CD14-positive monocyte (primary cell): ENCODE results near the gene JAK2. TPM values are rescaled to one million over a fixed set of nuclear protein-coding genes. Genes with fewer than 3 reads are reported as not detected.
A peak's percentile ranks its signal among the peaks of the same experiment; 100 is the strongest.

Experiments used
- DNase-seq, 3 donors: peaks; one replicate each; pipeline ENCODE4 v3.0.0-alpha.2; 2011 to 2022
- H2AFZ ChIP-seq: 2 replicates; pipeline ENCODE4 v1.6.0; 2012; ENCODE audit warnings: mild to moderate bottlenecking, low read depth, low read length, inconsistent platforms; ENCODE audit not compliant: insufficient read depth, poor library complexity, severe bottlenecking
- H3K27ac ChIP-seq, 2 donors: 1 replicate in 1 of 2; 2 replicates in 1 of 2; pipeline ENCODE4 v1.5.1; 2012 to 2013; ENCODE audit warnings: low read length in 2 of 2, control low read depth in 1 of 2, inconsistent platforms in 1 of 2, low read depth in 1 of 2, mild to moderate bottlenecking in 1 of 2
- H3K27me3 ChIP-seq, 2 donors: one replicate each; pipeline versions ENCODE4 v1.6.0 to v1.6.1; 2011 to 2013; ENCODE audit warnings: low read length in 2 of 2; ENCODE audit not compliant: control insufficient read depth in 2 of 2, insufficient read depth in 2 of 2
- H3K36me3 ChIP-seq, 2 donors: replicated peaks in 1 of 2; 1 replicate in 1 of 2; 2 replicates in 1 of 2; pipeline versions ENCODE4 v1.5.1 to v1.6.1; 2012 to 2013; ENCODE audit warnings: low read length in 2 of 2, control low read depth in 1 of 2, inconsistent platforms in 1 of 2, mild to moderate bottlenecking in 1 of 2; ENCODE audit not compliant: insufficient read depth in 2 of 2, control insufficient read depth in 1 of 2
- H3K4me1 ChIP-seq, 2 donors: 1 replicate in 1 of 2; 2 replicates in 1 of 2; pipeline versions ENCODE4 v1.5.1 to v1.6.1; 2012 to 2013; ENCODE audit warnings: low read length in 2 of 2, control low read depth in 1 of 2, inconsistent platforms in 1 of 2, mild to moderate bottlenecking in 1 of 2, moderate library complexity in 1 of 2; ENCODE audit not compliant: insufficient read depth in 2 of 2, control insufficient read depth in 1 of 2
- H3K4me2 ChIP-seq: replicated peaks from 2 replicates; pipeline ENCODE3; 2012; ENCODE audit warnings: low read length, moderate library complexity, mild to moderate bottlenecking; ENCODE audit not compliant: poor library complexity, severe bottlenecking; ENCODE audit errors: extremely low read depth
- H3K4me3 ChIP-seq, 3 experiments: fragments of 200-600 bp in 1 of 3; sonication (generic) in 1 of 3; replicated peaks in 1 of 3; 1 replicate in 2 of 3; 2 replicates in 1 of 3; pipeline ENCODE4 v1.5.1; 2011 to 2013; ENCODE audit warnings: low read length in 3 of 3, mild to moderate bottlenecking in 3 of 3, control low read depth in 2 of 3, low read depth in 2 of 3, inconsistent platforms in 1 of 3, moderate library complexity in 1 of 3
- H3K79me2 ChIP-seq: 2 replicates; pipeline ENCODE4 v1.6.0; 2012; ENCODE audit warnings: mild to moderate bottlenecking, control low read depth, inconsistent platforms, low read length, moderate library complexity; ENCODE audit not compliant: insufficient read depth
- H3K9ac ChIP-seq: 2 replicates; pipeline ENCODE4 v1.6.0; 2017; ENCODE audit warnings: low read length, mild to moderate bottlenecking; ENCODE audit not compliant: insufficient read depth, poor library complexity, severe bottlenecking
- H3K9me3 ChIP-seq, 2 donors: replicated peaks in 1 of 2; 1 replicate in 1 of 2; 2 replicates in 1 of 2; pipeline versions ENCODE4 v1.5.1 to v1.6.1; 2012 to 2013; ENCODE audit warnings: low read length in 2 of 2, control low read depth in 1 of 2; ENCODE audit not compliant: control insufficient read depth in 1 of 2, insufficient read depth in 1 of 2
- H4K20me1 ChIP-seq: 2 replicates; pipeline ENCODE4 v1.6.0; 2012; ENCODE audit warnings: mild to moderate bottlenecking, low read length, control low read depth, moderate library complexity; ENCODE audit not compliant: insufficient read depth
- H3K27ac Mint-ChIP-seq, 7 donors: one replicate each; pipeline ENCODE4 v1.8.0; 2020; ENCODE audit warnings: mild to moderate bottlenecking in 7 of 7, mixed read lengths in 7 of 7, moderate library complexity in 6 of 7, inconsistent platforms in 2 of 7
- H3K27me3 Mint-ChIP-seq, 3 donors: one replicate each; pipeline ENCODE4 v1.8.0; 2021 to 2022; ENCODE audit warnings: low read depth in 3 of 3, mild to moderate bottlenecking in 3 of 3, mixed read lengths in 3 of 3, moderate library complexity in 3 of 3, inconsistent platforms in 1 of 3
- H3K36me3 Mint-ChIP-seq, 2 donors: one replicate each; pipeline ENCODE4 v1.8.0; 2020; ENCODE audit warnings: mixed read lengths in 2 of 2, inconsistent platforms in 1 of 2, mild to moderate bottlenecking in 1 of 2
- H3K4me1 Mint-ChIP-seq: one replicate; pipeline ENCODE4 v1.8.0; 2020; ENCODE audit warnings: mild to moderate bottlenecking, mixed read lengths
- H3K4me3 Mint-ChIP-seq, 2 donors: one replicate each; pipeline ENCODE4 v1.8.0; 2020; ENCODE audit warnings: mild to moderate bottlenecking in 2 of 2, mixed read lengths in 2 of 2, moderate library complexity in 1 of 2
- H3K9me3 Mint-ChIP-seq, 7 donors: one replicate each; pipeline ENCODE4 v1.8.0; 2020 to 2022; ENCODE audit warnings: mixed read lengths in 7 of 7, mild to moderate bottlenecking in 6 of 7, moderate library complexity in 6 of 7, inconsistent platforms in 2 of 7
- CTCF ChIP-seq: fragments of 200-600 bp; IDR thresholded peaks from one replicate; pipeline ENCODE4 v1.8.0; 2022; ENCODE audit warnings: antibody characterized with exemption, mild to moderate bottlenecking
- WGBS: methylation state at CpG from one replicate; pipeline ENCODE4 v1.1.5; 2013; ENCODE audit warnings: missing lambda C conversion rate; ENCODE audit not compliant: insufficient coverage; 5-methylcytosine and 5-hydroxymethylcytosine counted together
- intact Hi-C, 2 donors: fragments of 100-400 bp; cut with micrococcal nuclease; formaldehyde crosslinking; loops; one replicate each; pipeline versions ENCODE4 v1.15.0 to v1.15.1; 2023
- polyA plus RNA-seq, 3 donors: library from polyadenylated mRNA; depleted of rRNA in 1 of 3; unstranded in 2 of 3; stranded (reverse) in 1 of 3; fragments of 300-500 nt in 2 of 3; fragments of >200 nt in 1 of 3; fragmentation: Illumina TruSeq in 2 of 3; gene quantifications; 1 replicate in 2 of 3; 2 replicates in 1 of 3; pipeline ENCODE4 v1.2.3, GENCODE V29; 2012 to 2021

JAK2 gene
- polyA plus RNA-seq, 3 donors, result 23.5 to 34.7 (median 33.0) TPM

DNA sequence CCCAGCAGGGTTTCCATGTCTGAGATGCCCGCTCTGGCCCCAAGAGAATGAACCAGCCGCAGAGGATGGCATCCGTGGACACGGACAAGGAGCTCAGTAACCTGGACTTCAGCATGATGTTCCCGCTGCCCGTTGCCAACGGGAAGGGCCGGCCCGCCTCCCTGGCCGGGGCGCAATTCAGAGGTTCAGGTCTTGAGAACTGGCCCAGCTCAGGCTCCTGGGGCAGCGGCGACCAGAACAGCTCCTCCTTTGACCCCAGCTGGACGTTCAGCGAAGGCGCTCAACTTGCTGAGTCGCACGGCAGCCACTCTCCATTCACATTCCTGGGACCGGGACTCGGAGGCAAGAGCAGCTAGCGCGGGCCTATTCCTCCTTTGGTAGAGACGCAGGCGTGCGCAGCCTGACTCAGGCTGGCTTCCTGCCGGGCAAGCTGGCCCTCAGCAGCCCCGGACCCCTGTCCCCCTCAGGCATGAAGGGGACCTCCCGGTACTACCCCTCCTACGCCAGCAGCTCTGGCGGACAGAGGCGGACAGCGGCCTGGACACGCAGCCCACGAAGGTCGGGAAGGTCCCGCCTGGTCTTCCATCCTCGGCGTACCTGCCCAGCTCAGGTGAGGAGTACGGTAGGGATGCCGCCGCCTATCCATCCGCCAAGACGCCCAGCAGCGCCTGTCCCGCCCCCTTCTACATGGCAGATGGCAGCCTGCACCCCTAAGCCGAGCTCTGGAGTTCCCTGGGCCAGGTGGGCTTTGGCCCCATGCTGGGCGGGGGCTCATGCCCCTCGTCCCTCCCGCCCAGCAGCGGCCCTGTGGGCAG lies 126.0 kb downstream of the JAK2 start:
- Mint-ChIP-seq H3K36me3 (peaks cover 36 to 38% of the 10 kb centered on the region in 2 donors), H3K9me3 (peaks cover 7 to 31% (median 16%) of the 10 kb centered on the region in 7 donors), H3K4me3 (no peak overlapping the region), H3K27ac (peak overlapping the region in 1 of 7 donors; percentile 40), H3K27me3 (peaks cover 0 to 1% (median 0%) of the 10 kb centered on the region in 3 donors), H3K4me1 (no peaks in the 10 kb centered on the region)
- intact Hi-C loops, result no loop called here
- Histone ChIP-seq H3K4me3 (no peak overlapping the region), H4K20me1 (peaks cover 28% of the 10 kb centered on the region), H3K79me2 (no peaks in the 10 kb centered on the region), H3K4me2 (no peak overlapping the region), H2AFZ (no peak overlapping the region), H3K27me3 (no peaks in the 10 kb centered on the region), H3K27ac (no peak overlapping the region), H3K36me3 (peaks cover 16% of the 10 kb centered on the region in 2 donors), H3K4me1 (no peaks in the 10 kb centered on the region), H3K9ac (no peak overlapping the region), H3K9me3 (peaks cover 13 to 26% of the 10 kb centered on the region in 2 donors)
- 98% methylated on average over 48 of the region's 50 CpGs for WGBS
- DNase-seq, result no peak
- TF ChIP-seq CTCF, result no peak

DNA sequence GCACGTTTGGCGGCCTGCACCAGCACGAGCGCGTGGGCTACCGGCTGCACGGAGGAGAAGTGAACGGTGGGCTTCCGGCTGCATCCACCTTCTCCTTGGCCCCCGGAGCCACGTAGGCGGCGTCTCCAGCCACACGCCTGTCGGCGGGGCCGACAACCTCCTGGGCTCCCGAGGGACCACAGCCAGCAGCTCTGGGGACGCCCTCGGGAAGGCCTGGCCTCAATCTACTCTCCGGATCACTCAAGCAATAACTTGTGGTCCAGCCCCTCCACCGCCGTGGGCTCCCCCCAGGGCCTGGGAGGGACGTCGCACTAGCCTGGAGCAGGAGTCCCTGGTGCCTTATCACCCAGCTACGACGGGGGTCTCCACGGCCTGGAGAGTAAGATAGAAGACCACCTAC lies 126.6 kb downstream of the JAK2 start:
- H2AFZ ChIP-seq, result no peak overlapping the region
- peaks cover 21 to 22% of the 10 kb centered on the region in 2 donors for H3K36me3 ChIP-seq
- WGBS, result 98% methylated on average over 28 of the region's 28 CpGs
- Mint-ChIP-seq H3K9me3 (peaks cover 3 to 29% (median 14%) of the 10 kb centered on the region in 7 donors), H3K27ac (no peak overlapping the region), H3K36me3 (peaks cover 34% of the 10 kb centered on the region in 2 donors), H3K4me3 (no peak overlapping the region), H3K27me3 (peaks cover 0 to 1% (median 0%) of the 10 kb centered on the region in 3 donors), H3K4me1 (no peaks in the 10 kb centered on the region)
- H3K4me1 ChIP-seq, result no peaks in the 10 kb centered on the region
- intact Hi-C loops, result no loop called here
- no peak overlapping the region for H3K9ac ChIP-seq
- H4K20me1 ChIP-seq, result peaks cover 34% of the 10 kb centered on the region
- no peaks in the 10 kb centered on the region for H3K27me3 ChIP-seq
- no peaks in the 10 kb centered on the region for H3K79me2 ChIP-seq
- DNase-seq, result no peak
- no peak overlapping the region for H3K4me2 ChIP-seq
- no peak for TF ChIP-seq CTCF
- no peak overlapping the region for H3K4me3 ChIP-seq
- H3K27ac ChIP-seq, result no peak overlapping the region
- peaks cover 7 to 26% of the 10 kb centered on the region in 2 donors for H3K9me3 ChIP-seq
